Mesothelial cell of epicardium (in vitro differentiated cells): ENCODE results near the gene DNAJC17. TPM values are rescaled to one million over a fixed set of nuclear protein-coding genes. Genes with fewer than 3 reads are reported as not detected.

ENCODE experiments used
- DNase-seq, 2 experiments: peaks; one replicate each; pipeline ENCODE4 v3.0.0; 2021; ENCODE audit warnings: low spot score in 2 of 2; ENCODE audit not compliant: unreplicated experiment in 2 of 2
- H3K27ac Mint-ChIP-seq: 2 replicates; pipeline ENCODE4 v1.8.0; 2021; ENCODE audit warnings: mixed read lengths
- H3K27me3 Mint-ChIP-seq: 2 replicates; pipeline ENCODE4 v1.8.0; 2021; ENCODE audit warnings: low read depth, mixed read lengths
- H3K36me3 Mint-ChIP-seq: 2 replicates; pipeline ENCODE4 v1.8.0; 2021; ENCODE audit warnings: mixed read lengths
- H3K4me1 Mint-ChIP-seq: 2 replicates; pipeline ENCODE4 v1.8.0; 2021; ENCODE audit warnings: mixed read lengths
- H3K4me3 Mint-ChIP-seq: 2 replicates; pipeline ENCODE4 v1.8.0; 2021; ENCODE audit warnings: mild to moderate bottlenecking, moderate library complexity, mixed read lengths
- H3K9me3 Mint-ChIP-seq: 2 replicates; pipeline ENCODE4 v1.8.0; 2021; ENCODE audit warnings: mixed read lengths
- total RNA-seq: library from RNA; stranded (reverse); gene quantifications from 3 replicates; pipeline ENCODE4 v1.2.1, GENCODE V29; 2021
- TF ChIP-seq, protein P1 (sequence below): fragments of 200-600 bp; sonication (generic); IDR thresholded peaks from one replicate; pipeline ENCODE4 v1.5.0; 2021; ENCODE audit warnings: antibody characterized with exemption; ENCODE audit not compliant: unreplicated experiment

DNAJC17 gene
- total RNA-seq, 1 donor from 2014 or later, result 41.2 TPM

DNA sequence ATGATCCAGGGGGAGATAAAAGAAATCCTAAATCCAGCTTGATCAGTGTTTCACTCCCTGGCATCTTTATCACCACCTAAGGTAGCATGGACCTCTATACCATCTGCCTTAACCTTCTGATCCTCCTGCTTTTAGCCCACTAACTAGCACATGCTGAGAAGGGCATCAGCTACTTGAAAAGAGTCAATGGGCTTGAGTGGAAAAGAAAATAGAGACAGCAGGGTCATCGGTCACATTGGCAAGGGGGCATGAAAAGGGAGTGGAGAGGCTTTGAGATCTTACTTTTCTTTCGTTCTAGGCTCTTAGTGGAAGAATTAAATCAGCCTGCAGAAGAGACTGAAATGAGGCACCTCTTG is 623 bp downstream of the DNAJC17 start:
- H3K27me3 Mint-ChIP-seq, result no peaks in the 10 kb centered on the region
- peaks cover 17% of the 10 kb centered on the region for H3K4me1 Mint-ChIP-seq
- H3K9me3 Mint-ChIP-seq, result no peaks in the 10 kb centered on the region
- H3K36me3 Mint-ChIP-seq, result peaks cover 7% of the 10 kb centered on the region
- DNase-seq, result no peak
- TF ChIP-seq, protein P1, sequence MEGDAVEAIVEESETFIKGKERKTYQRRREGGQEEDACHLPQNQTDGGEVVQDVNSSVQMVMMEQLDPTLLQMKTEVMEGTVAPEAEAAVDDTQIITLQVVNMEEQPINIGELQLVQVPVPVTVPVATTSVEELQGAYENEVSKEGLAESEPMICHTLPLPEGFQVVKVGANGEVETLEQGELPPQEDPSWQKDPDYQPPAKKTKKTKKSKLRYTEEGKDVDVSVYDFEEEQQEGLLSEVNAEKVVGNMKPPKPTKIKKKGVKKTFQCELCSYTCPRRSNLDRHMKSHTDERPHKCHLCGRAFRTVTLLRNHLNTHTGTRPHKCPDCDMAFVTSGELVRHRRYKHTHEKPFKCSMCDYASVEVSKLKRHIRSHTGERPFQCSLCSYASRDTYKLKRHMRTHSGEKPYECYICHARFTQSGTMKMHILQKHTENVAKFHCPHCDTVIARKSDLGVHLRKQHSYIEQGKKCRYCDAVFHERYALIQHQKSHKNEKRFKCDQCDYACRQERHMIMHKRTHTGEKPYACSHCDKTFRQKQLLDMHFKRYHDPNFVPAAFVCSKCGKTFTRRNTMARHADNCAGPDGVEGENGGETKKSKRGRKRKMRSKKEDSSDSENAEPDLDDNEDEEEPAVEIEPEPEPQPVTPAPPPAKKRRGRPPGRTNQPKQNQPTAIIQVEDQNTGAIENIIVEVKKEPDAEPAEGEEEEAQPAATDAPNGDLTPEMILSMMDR, result no peak
- peak overlapping the region; percentile 98 for H3K27ac Mint-ChIP-seq
- H3K4me3 Mint-ChIP-seq, result peak overlapping the region; percentile 99

DNA sequence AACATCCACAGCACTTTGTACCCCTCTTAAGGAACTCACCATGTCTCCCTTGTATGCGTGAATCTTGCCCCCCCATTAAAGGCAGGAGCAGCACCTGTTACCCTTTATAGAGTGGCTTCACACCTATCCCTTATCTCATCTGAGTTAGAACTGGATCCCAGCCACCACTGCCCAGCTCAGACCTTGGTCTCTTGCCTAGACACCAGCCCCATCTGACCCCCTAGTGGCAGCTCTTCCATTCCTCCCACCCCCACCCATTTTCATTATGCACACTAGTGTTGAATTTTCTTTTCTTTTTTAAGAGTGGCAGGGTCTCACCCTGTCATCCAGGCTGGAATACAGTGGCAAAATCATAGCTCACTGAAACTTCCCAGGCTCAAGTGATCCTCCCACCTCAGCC is 3.6 kb downstream of the DNAJC17 start:
- Mint-ChIP-seq H3K4me1 (peaks cover 22% of the 10 kb centered on the region), H3K27me3 (no peaks in the 10 kb centered on the region), H3K27ac (no peak overlapping the region), H3K4me3 (no peak overlapping the region), H3K36me3 (peaks cover 8% of the 10 kb centered on the region), H3K9me3 (no peaks in the 10 kb centered on the region)
- TF ChIP-seq, protein P1, result no peak
- no peak for DNase-seq

DNA sequence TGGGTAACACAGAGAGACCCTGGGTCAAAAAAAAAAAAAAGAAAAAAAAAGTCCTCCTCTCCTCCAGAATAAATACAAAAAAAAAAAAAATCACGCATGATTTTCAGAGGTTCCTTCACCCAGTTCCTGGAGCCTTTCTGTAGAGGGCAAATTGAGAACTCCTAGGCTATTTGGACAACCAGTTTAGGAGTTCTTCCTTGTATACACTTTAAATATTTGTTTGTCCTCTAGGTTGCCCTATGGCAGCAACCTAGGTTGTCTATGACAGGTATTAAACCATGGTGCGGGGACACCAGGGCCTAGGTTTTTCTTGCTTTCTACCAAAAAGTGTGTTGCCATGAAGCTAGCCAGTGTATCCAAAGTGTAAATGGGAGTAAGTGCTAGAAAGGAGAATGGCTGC is 4.2 kb downstream of the DNAJC17 start:
- H3K4me3 Mint-ChIP-seq, result no peak overlapping the region
- H3K27me3 Mint-ChIP-seq, result no peaks in the 10 kb centered on the region
- H3K4me1 Mint-ChIP-seq, result peaks cover 24% of the 10 kb centered on the region
- TF ChIP-seq, protein P1, result no peak
- no peak overlapping the region for H3K27ac Mint-ChIP-seq
- H3K9me3 Mint-ChIP-seq, result no peaks in the 10 kb centered on the region
- peaks cover 8% of the 10 kb centered on the region for H3K36me3 Mint-ChIP-seq
- no peak for DNase-seq

DNA sequence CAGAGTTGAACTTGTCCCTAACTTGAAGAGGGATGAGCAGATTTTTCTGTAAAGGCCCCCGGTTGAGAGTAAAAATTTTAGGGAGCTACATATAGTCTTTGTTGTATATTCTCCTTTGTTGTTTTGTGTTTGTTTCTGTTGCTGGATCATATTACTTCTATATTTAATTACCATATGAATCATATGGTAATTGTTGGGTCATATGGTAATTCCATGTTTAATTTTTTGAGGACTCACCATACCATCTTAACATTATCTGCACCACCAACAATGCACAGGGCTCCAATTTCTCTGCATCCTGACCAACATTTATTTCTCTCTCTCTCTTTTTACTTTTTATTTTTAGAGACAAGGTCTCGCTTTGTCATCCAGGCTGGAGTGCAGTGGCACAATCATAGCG is 7.8 kb downstream of the DNAJC17 start:
- TF ChIP-seq, protein P1, result no peak
- peaks cover 8% of the 10 kb centered on the region for H3K36me3 Mint-ChIP-seq
- H3K27ac Mint-ChIP-seq, result peak overlapping the region; percentile 62
- H3K4me3 Mint-ChIP-seq, result no peak overlapping the region
- no peaks in the 10 kb centered on the region for H3K27me3 Mint-ChIP-seq
- no peaks in the 10 kb centered on the region for H3K9me3 Mint-ChIP-seq
- H3K4me1 Mint-ChIP-seq, result peaks cover 18% of the 10 kb centered on the region
- no peak for DNase-seq

- TF ChIP-seq, protein P1, result no peak
- no peaks in the 10 kb centered on the region for H3K9me3 Mint-ChIP-seq
- H3K36me3 Mint-ChIP-seq, result peaks cover 16% of the 10 kb centered on the region
- no peak overlapping the region for H3K4me3 Mint-ChIP-seq
- H3K27ac Mint-ChIP-seq, result peak overlapping the region; percentile 57
- no peaks in the 10 kb centered on the region for H3K27me3 Mint-ChIP-seq
- no peak for DNase-seq
- peaks cover 18% of the 10 kb centered on the region for H3K4me1 Mint-ChIP-seq
These were observed 10.8 kb downstream of the DNAJC17 start for GRCh38 chr15:40796512-40796911.

DNA sequence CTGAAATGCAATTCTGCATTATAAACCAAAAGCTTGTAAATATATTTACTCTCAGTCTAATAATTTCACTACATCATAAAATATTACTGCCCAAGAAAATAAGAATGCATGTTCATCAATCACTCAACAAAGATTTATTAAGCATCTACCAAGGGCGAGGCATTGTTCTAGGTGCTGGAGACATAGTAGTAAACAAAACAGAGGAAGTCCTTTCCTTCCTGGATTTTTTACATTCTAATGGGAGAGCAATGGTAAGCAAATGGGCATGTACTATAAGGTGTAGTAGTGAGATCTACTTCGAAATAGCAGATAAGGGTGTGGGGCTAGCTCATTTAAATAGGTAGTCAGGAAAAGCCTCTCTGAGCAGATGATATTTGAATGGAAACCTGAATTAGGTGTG is 11.2 kb downstream of the DNAJC17 start:
- TF ChIP-seq, protein P1, result no peak
- H3K4me1 Mint-ChIP-seq, result peaks cover 18% of the 10 kb centered on the region
- H3K27ac Mint-ChIP-seq, result peak overlapping the region; percentile 57
- H3K27me3 Mint-ChIP-seq, result no peaks in the 10 kb centered on the region
- no peak overlapping the region for H3K4me3 Mint-ChIP-seq
- H3K9me3 Mint-ChIP-seq, result no peaks in the 10 kb centered on the region
- H3K36me3 Mint-ChIP-seq, result peaks cover 14% of the 10 kb centered on the region
- no peak for DNase-seq
